Stimulated activated CD8-positive, alpha-beta memory T cell treated with anti-CD3 and anti-CD28 coated beads, Interleukin-4, amount 100 ng/mL, for 48 hours (primary cell): ENCODE results near the gene GPR78.

Source experiments
- DNase-seq: peaks from one replicate; pipeline ENCODE4 v3.0.0-alpha.2; 2020

The GPR78 gene

GRCh38 chr4:8547108-8547911, 32.9 kb upstream of the GPR78 start:
- no peak for DNase-seq

GRCh38 chr4:8547912-8548730, 32.1 kb upstream of the GPR78 start:
- DNase-seq = no peak

- DNase-seq = no peak
These were observed 31.4 kb upstream of the GPR78 start for GRCh38 chr4:8548731-8549351.

GRCh38 chr4:8549352-8549931, 30.8 kb upstream of the GPR78 start:
- no peak for DNase-seq

- no peak for DNase-seq
These were observed 29.5 kb upstream of the GPR78 start for GRCh38 chr4:8550691-8551090.

- DNase-seq = no peak
These were observed 28.2 kb upstream of the GPR78 start for GRCh38 chr4:8552024-8552423.

- DNase-seq = no peak
These were observed 27.5 kb upstream of the GPR78 start for GRCh38 chr4:8552581-8553205.

GRCh38 chr4:8553216-8553615, 27.0 kb upstream of the GPR78 start:
- no peak for DNase-seq

- no peak for DNase-seq
These were observed 26.2 kb upstream of the GPR78 start for GRCh38 chr4:8553991-8554405.

GRCh38 chr4:8554555-8555100, 25.6 kb upstream of the GPR78 start:
- DNase-seq = no peak

- no peak for DNase-seq
These were observed 24.5 kb upstream of the GPR78 start for GRCh38 chr4:8555716-8556115.

- DNase-seq = no peak
These were observed 23.6 kb upstream of the GPR78 start for GRCh38 chr4:8556341-8557150.

GRCh38 chr4:8557151-8558076, 22.8 kb upstream of the GPR78 start:
- DNase-seq = no peak

- no peak for DNase-seq
These were observed 21.9 kb upstream of the GPR78 start for GRCh38 chr4:8558080-8558960.

GRCh38 chr4:8559011-8559410, 21.2 kb upstream of the GPR78 start:
- no peak for DNase-seq

- no peak for DNase-seq
These were observed 20.5 kb upstream of the GPR78 start for GRCh38 chr4:8559524-8560264.

- no peak for DNase-seq
These were observed 19.7 kb upstream of the GPR78 start for GRCh38 chr4:8560265-8561047.

GRCh38 chr4:8564595-8564994, 15.6 kb upstream of the GPR78 start:
- no peak for DNase-seq
